ENCODE results near the gene ICAM5.
A peak's percentile ranks its signal among the peaks of the same experiment; 100 is the strongest.

The ICAM5 gene

GRCh38 chr19:10292789-10293636 lies 3.3 kb downstream of the ICAM5 start:
- no peaks in the 10 kb centered on the region for H4K20me1 ChIP-seq (ENCODE audit: insufficient read depth, low read length)
- peak overlapping the region; percentile 55 for H3K4me3 ChIP-seq (ENCODE audit: low read length)
- no peak for DNase-seq
- TF ChIP-seq EZH2 (optimal IDR thresholded peaks at IDR 0.05; ENCODE audit: low read depth, low read length), result no peak
- TF ChIP-seq EZH2phosphoT487 (IDR thresholded peaks at IDR 0.05; ENCODE audit: low read length), result no peak
- TF ChIP-seq CTCF (IDR thresholded peaks at IDR 0.05; ENCODE audit: low read length), result no peak
- H3K9me3 ChIP-seq (replicated peaks; ENCODE audit: insufficient read depth, low read length), result no peaks in the 10 kb centered on the region
- H3K4me1 ChIP-seq (ENCODE audit: low read length), result peaks cover 33% of the 10 kb centered on the region
- no peaks in the 10 kb centered on the region for H3K79me2 ChIP-seq (ENCODE audit: low read length)
- H3K9ac ChIP-seq (ENCODE audit: low read length), result no peak overlapping the region
- peak overlapping the region; percentile 92 for H3K4me2 ChIP-seq (ENCODE audit: low read depth, low read length)
- peaks cover 29% of the 10 kb centered on the region for H3K27me3 ChIP-seq (replicated peaks; ENCODE audit: insufficient read depth, low read length)
- no peaks in the 10 kb centered on the region for H3K9me2 ChIP-seq (replicated peaks; ENCODE audit: insufficient read depth, low read length)
- H3K36me3 ChIP-seq (replicated peaks; ENCODE audit: insufficient read depth, low read length), result no peaks in the 10 kb centered on the region
- no peak overlapping the region for H3K27ac ChIP-seq (ENCODE audit: low read length)
- peak overlapping the region; percentile 73 for H2AFZ ChIP-seq (ENCODE audit: low read length)
- H3F3A ChIP-seq (ENCODE audit: insufficient read depth, low read length), result 0 out of 2 replicates have a peak, but pooled peaks cover 6% of the 10 kb centered on the region

GRCh38 chr19:10293637-10294367 lies 4.0 kb downstream of the ICAM5 start:
- Histone ChIP-seq H4K20me1 (ENCODE audit: insufficient read depth, low read length) (no peaks in the 10 kb centered on the region), H3K9me3 (replicated peaks; ENCODE audit: insufficient read depth, low read length) (no peaks in the 10 kb centered on the region), H2AFZ (ENCODE audit: low read length) (no peak overlapping the region), H3K4me2 (ENCODE audit: low read depth, low read length) (no peak overlapping the region), H3K9ac (ENCODE audit: low read length) (no peak overlapping the region), H3K36me3 (replicated peaks; ENCODE audit: insufficient read depth, low read length) (no peaks in the 10 kb centered on the region), H3K9me2 (replicated peaks; ENCODE audit: insufficient read depth, low read length) (no peaks in the 10 kb centered on the region), H3K79me2 (ENCODE audit: low read length) (no peaks in the 10 kb centered on the region), H3K27ac (ENCODE audit: low read length) (no peak overlapping the region), H3K4me1 (ENCODE audit: low read length) (peaks cover 28% of the 10 kb centered on the region), H3K4me3 (ENCODE audit: low read length) (no peak overlapping the region), H3F3A (ENCODE audit: insufficient read depth, low read length) (0 out of 2 replicates have a peak, but pooled peaks cover 6% of the 10 kb centered on the region), H3K27me3 (replicated peaks; ENCODE audit: insufficient read depth, low read length) (peaks cover 29% of the 10 kb centered on the region)
- TF ChIP-seq CTCF (IDR thresholded peaks at IDR 0.05; ENCODE audit: low read length) (no peak), EZH2phosphoT487 (IDR thresholded peaks at IDR 0.05; ENCODE audit: low read length) (no peak), EZH2 (optimal IDR thresholded peaks at IDR 0.05; ENCODE audit: low read depth, low read length) (no peak)
- no peak for DNase-seq

- H3K36me3 ChIP-seq (replicated peaks; ENCODE audit: insufficient read depth, low read length), result no peaks in the 10 kb centered on the region
- no peak for DNase-seq
- no peaks in the 10 kb centered on the region for H3K79me2 ChIP-seq (ENCODE audit: low read length)
- TF ChIP-seq EZH2 (optimal IDR thresholded peaks at IDR 0.05; ENCODE audit: low read depth, low read length) (no peak), EZH2phosphoT487 (IDR thresholded peaks at IDR 0.05; ENCODE audit: low read length) (no peak), CTCF (IDR thresholded peaks at IDR 0.05; ENCODE audit: low read length) (no peak)
- no peak overlapping the region for H3K27ac ChIP-seq (ENCODE audit: low read length)
- H3K4me1 ChIP-seq (ENCODE audit: low read length), result peaks cover 23% of the 10 kb centered on the region
- no peak overlapping the region for H3K9ac ChIP-seq (ENCODE audit: low read length)
- H3K27me3 ChIP-seq (replicated peaks; ENCODE audit: insufficient read depth, low read length), result peaks cover 28% of the 10 kb centered on the region
- no peak overlapping the region for H2AFZ ChIP-seq (ENCODE audit: low read length)
- H4K20me1 ChIP-seq (ENCODE audit: insufficient read depth, low read length), result no peaks in the 10 kb centered on the region
- no peak overlapping the region for H3K4me3 ChIP-seq (ENCODE audit: low read length)
- H3K9me2 ChIP-seq (replicated peaks; ENCODE audit: insufficient read depth, low read length), result no peaks in the 10 kb centered on the region
- H3F3A ChIP-seq (ENCODE audit: insufficient read depth, low read length), result 0 out of 2 replicates have a peak, but pooled peaks cover 6% of the 10 kb centered on the region
- H3K9me3 ChIP-seq (replicated peaks; ENCODE audit: insufficient read depth, low read length), result no peaks in the 10 kb centered on the region
- no peak overlapping the region for H3K4me2 ChIP-seq (ENCODE audit: low read depth, low read length)
These were observed 4.6 kb downstream of the ICAM5 start for GRCh38 chr19:10294368-10294697.

All from MM.1S (cell line).